HCT116 (cell line): ENCODE results near the gene MOB3B. TPM values are rescaled to one million over a fixed set of nuclear protein-coding genes. Genes with fewer than 3 reads are reported as not detected.

Source experiments
- ATAC-seq: fragments of 200-7000 bp; cut with Tn5 transposase; 2 replicates; pipeline ENCODE4 v1.9.1; 2020; ENCODE audit warnings: mild to moderate bottlenecking, moderate library complexity
- BruUV-seq: library from RNA; stranded (reverse); fragments of 400-500 nt; replicated peaks from 2 replicates; lab custom pipeline; 2021; lab: Mats Ljungman, UMichigan
- CTCF ChIA-PET: fragments of 300-600 bp; sonication (Branson Sonifier 250); formaldehyde crosslinking; loops from one replicate; lab custom pipeline; 2021; ENCODE audit warnings: antibody characterized with exemption; lab: Charles Lee
- POLR2A ChIA-PET: fragments of 300-600, 350-600 bp; sonication (Branson Sonifier 250); formaldehyde crosslinking; loops from one replicate; lab custom pipeline; 2021; ENCODE audit warnings: antibody characterized with exemption; lab: Charles Lee
- RAD21 ChIA-PET, 2 experiments: fragments of 300-600 bp; sonication (Branson Sonifier 250); formaldehyde crosslinking; loops; one replicate each; lab custom pipeline; 2023; ENCODE audit warnings: low total read pairs in 2 of 2; ENCODE audit not compliant: uncharacterized antibody in 2 of 2, unreplicated experiment in 2 of 2, low non-redundant PET in 1 of 2; lab: Charles Lee
- DNase-seq: peaks from one replicate; pipeline ENCODE4 v3.0.0-alpha.2; 2010; ENCODE audit warnings: low read depth, low spot score
- H2AFZ ChIP-seq: fragments of 200-600 bp; shearing (Covaris generic), sonication (generic); 2 replicates; pipeline ENCODE4 v1.6.1; 2017; ENCODE audit warnings: low read depth, mixed run types, mixed read lengths, antibody characterized with exemption, low read length; ENCODE audit not compliant: poor library complexity, severe bottlenecking
- H3K27ac ChIP-seq: 2 replicates; pipeline ENCODE4 v1.5.1; 2012; ENCODE audit warnings: low read depth, low read length
- H3K27me3 ChIP-seq: fragments of 200-600 bp; sonication (generic); 2 replicates; pipeline ENCODE4 v1.6.1; 2016; ENCODE audit warnings: mixed run types, low read length, mixed read lengths; ENCODE audit not compliant: insufficient read depth
- H3K36me3 ChIP-seq, 2 experiments: fragments of 200-500 bp in 1 of 2; fragments of 200-600 bp in 1 of 2; sonication (Bioruptor generic) in 1 of 2; sonication (generic) in 1 of 2; 2 replicates each; pipeline versions ENCODE4 v1.5.1 to v1.6.1; 2014 to 2016; ENCODE audit warnings: low read length in 2 of 2, inconsistent platforms in 1 of 2, mixed read lengths in 1 of 2, mixed run types in 1 of 2; ENCODE audit not compliant: insufficient read depth in 2 of 2, control insufficient read depth in 1 of 2
- H3K4me1 ChIP-seq, 2 experiments: fragments of 200-600 bp in 1 of 2; sonication (generic) in 1 of 2; 2 replicates each; pipeline versions ENCODE4 v1.5.1 to v1.6.1; 2012 to 2017; ENCODE audit warnings: low read length in 2 of 2, inconsistent platforms in 1 of 2, mild to moderate bottlenecking in 1 of 2, mixed read lengths in 1 of 2, mixed run types in 1 of 2, moderate library complexity in 1 of 2; ENCODE audit not compliant: insufficient read depth in 2 of 2, control insufficient read depth in 1 of 2
- H3K4me2 ChIP-seq: fragments of 200-600 bp; sonication (generic); 2 replicates; pipeline ENCODE4 v1.6.1; 2017; ENCODE audit warnings: mixed run types, low read length, mixed read lengths
- H3K4me3 ChIP-seq, 2 experiments: fragments of 200-600 bp in 1 of 2; sonication (generic) in 1 of 2; replicated peaks in 1 of 2; 2 replicates each; pipeline ENCODE4 v1.5.1; 2011 to 2016; ENCODE audit warnings: low read length in 2 of 2, control low read depth in 1 of 2, low read depth in 1 of 2, mild to moderate bottlenecking in 1 of 2, mixed read lengths in 1 of 2, mixed run types in 1 of 2
- H3K79me2 ChIP-seq: fragments of 200-600 bp; sonication (generic); 2 replicates; pipeline ENCODE4 v1.6.1; 2017; ENCODE audit warnings: mild to moderate bottlenecking, mixed run types, low read length, moderate library complexity, mixed read lengths; ENCODE audit not compliant: insufficient read depth
- H3K9ac ChIP-seq: fragments of 200-600 bp; sonication (generic); 2 replicates; pipeline ENCODE4 v1.6.1; 2016; ENCODE audit warnings: low read length, mixed read lengths
- H3K9me2 ChIP-seq: fragments of 200-600 bp; sonication (generic), shearing (Covaris generic); 2 replicates; pipeline ENCODE4 v1.6.1; 2017; ENCODE audit warnings: mixed run types, mild to moderate bottlenecking, moderate library complexity; ENCODE audit not compliant: insufficient read depth
- H3K9me3 ChIP-seq, 2 experiments: fragments of 200-500 bp in 1 of 2; fragments of 200-600 bp in 1 of 2; sonication (Bioruptor generic) in 1 of 2; sonication (generic) in 1 of 2; 2 replicates each; pipeline ENCODE4 v1.6.1; 2014 to 2017; ENCODE audit warnings: low read length in 2 of 2, mixed read lengths in 2 of 2, inconsistent platforms in 1 of 2, low read depth in 1 of 2, mild to moderate bottlenecking in 1 of 2, mixed run types in 1 of 2, moderate library complexity in 1 of 2; ENCODE audit not compliant: control insufficient read depth in 1 of 2, insufficient read depth in 1 of 2
- H4K20me1 ChIP-seq: fragments of 200-600 bp; sonication (generic), shearing (Covaris generic); 2 replicates; pipeline ENCODE4 v1.6.1; 2017; ENCODE audit warnings: mixed run types, mild to moderate bottlenecking, moderate library complexity; ENCODE audit not compliant: insufficient read depth
- CBX3 ChIP-seq: IDR thresholded peaks from 2 replicates; pipeline ENCODE4 v1.6.1; 2012; ENCODE audit warnings: low read depth
- CEBPB ChIP-seq: IDR thresholded peaks from 2 replicates; pipeline ENCODE4 v1.6.1; 2012; ENCODE audit warnings: low read depth
- CTCF ChIP-seq, 3 experiments: fragments of 200-600 bp in 1 of 3; sonication (generic) in 1 of 3; IDR thresholded peaks in 2 of 3; conservative IDR thresholded peaks in 1 of 3; 2 replicates each; pipeline ENCODE4 v1.5.1; 2012 to 2017; ENCODE audit warnings: low read depth in 2 of 3, low read length in 2 of 3, antibody characterized with exemption in 1 of 3, borderline replicate concordance in 1 of 3, control low read depth in 1 of 3, mild to moderate bottlenecking in 1 of 3, mixed read lengths in 1 of 3, mixed run types in 1 of 3, moderate library complexity in 1 of 3; ENCODE audit not compliant: insufficient read depth in 1 of 3
- ELF1 ChIP-seq: IDR thresholded peaks from 2 replicates; pipeline ENCODE4 v1.6.1; 2012; ENCODE audit warnings: low read depth, borderline replicate concordance
- EZH2 ChIP-seq: fragments of 200-600 bp; sonication (generic); IDR thresholded peaks from 2 replicates; pipeline ENCODE4 v1.6.1; 2017; ENCODE audit warnings: antibody characterized with exemption, mixed run types
- EZH2phosphoT487 ChIP-seq: fragments of 200-600 bp; IDR thresholded peaks from 2 replicates; pipeline ENCODE4 v1.6.1; 2018; ENCODE audit warnings: antibody characterized with exemption, borderline replicate concordance
- JUND ChIP-seq: IDR thresholded peaks from 2 replicates; pipeline ENCODE4 v1.6.1; 2012
- POLR2A ChIP-seq: IDR thresholded peaks from 2 replicates; pipeline ENCODE4 v1.7.0; 2011; ENCODE audit warnings: borderline replicate concordance; ENCODE audit not compliant: insufficient read depth, insufficient read length; ENCODE audit errors: extremely low read depth
- POLR2AphosphoS5 ChIP-seq: IDR thresholded peaks from 2 replicates; pipeline ENCODE4 v1.6.1; 2011; ENCODE audit warnings: mild to moderate bottlenecking, low read depth, low read length, moderate library complexity
- RAD21 ChIP-seq: IDR thresholded peaks from 2 replicates; pipeline ENCODE4 v1.6.1; 2012; ENCODE audit warnings: low read depth, mild to moderate bottlenecking
- SIN3A ChIP-seq: IDR thresholded peaks from 2 replicates; pipeline ENCODE4 v1.6.1; 2012; ENCODE audit warnings: low read depth
- SP1 ChIP-seq: IDR thresholded peaks from 2 replicates; pipeline ENCODE4 v1.6.1; 2012; ENCODE audit warnings: low read depth
- SRF ChIP-seq: IDR thresholded peaks from 2 replicates; pipeline ENCODE4 v1.6.1; 2012; ENCODE audit warnings: low read depth
- TCF7L2 ChIP-seq: IDR thresholded peaks from 2 replicates; pipeline ENCODE4 v1.7.0; 2011; ENCODE audit warnings: borderline replicate concordance, inconsistent platforms; ENCODE audit not compliant: insufficient read depth, insufficient read length; ENCODE audit errors: extremely low read depth
- YY1 ChIP-seq: IDR thresholded peaks from 2 replicates; pipeline ENCODE4 v1.6.1; 2011; ENCODE audit warnings: low read length, low read depth, moderate library complexity, mild to moderate bottlenecking; ENCODE audit not compliant: insufficient replicate concordance; ENCODE audit errors: extremely low read depth
- ZFX ChIP-seq: fragments of 450-650 bp; IDR thresholded peaks from 2 replicates; pipeline ENCODE4 v1.6.1; 2017
- ZNF274 ChIP-seq: fragments of 200-500 bp; sonication (Bioruptor generic); IDR thresholded peaks from 2 replicates; pipeline ENCODE4 v1.6.1; 2014; ENCODE audit warnings: mild to moderate bottlenecking, low read depth, low read length, inconsistent platforms
- intact Hi-C: fragments of 100-400 bp; cut with micrococcal nuclease; formaldehyde crosslinking; loops from 2 replicates; pipeline ENCODE4 v1.10.0; 2022
- total RNA-seq: library from RNA; stranded (reverse); gene quantifications from one replicate; pipeline ENCODE4 v1.2.1, GENCODE V29; 2021; ENCODE audit not compliant: unreplicated experiment
- TF ChIP-seq, protein P1 (sequence below): IDR thresholded peaks from 2 replicates; pipeline ENCODE4 v1.6.1; 2012; ENCODE audit warnings: low read depth

MOB3B gene
- total RNA-seq, 1 experiment from 2014 or later, result 1.2 TPM

GRCh38 chr9:27542508-27542907 lies 12.9 kb upstream of the MOB3B start:
- no peak overlapping the region for H3K4me3 ChIP-seq
- H3K9me2 ChIP-seq, result no peaks in the 10 kb centered on the region
- no peaks in the 10 kb centered on the region for H3K79me2 ChIP-seq
- H3K27ac ChIP-seq, result no peak overlapping the region
- intact Hi-C loops, result no loop called here
- POLR2A ChIA-PET, result no interaction called here
- H3K9ac ChIP-seq, result no peak overlapping the region
- ATAC-seq (no peak), DNase-seq (no peak)
- RAD21 ChIA-PET, result no interaction called here
- H2AFZ ChIP-seq, result no peak overlapping the region
- H3K36me3 ChIP-seq, result no peaks in the 10 kb centered on the region; a peak in 1 of 4 replicates
- no TSS peak for BruUV-seq
- H3K4me1 ChIP-seq, result no peaks in the 10 kb centered on the region
- no peak for TF ChIP-seq ZNF274
- TF ChIP-seq ZFX, result no peak
- TF ChIP-seq POLR2A, result no peak
- TF ChIP-seq CEBPB, result no peak
- TF ChIP-seq POLR2AphosphoS5, result no peak
- no peak for TF ChIP-seq TCF7L2
- TF ChIP-seq EZH2phosphoT487, result no peak
- TF ChIP-seq CTCF (IDR thresholded peaks at IDR 0.05 in 2 of 3, conservative IDR thresholded peaks at IDR 0.05 in 1 of 3; ENCODE audit: borderline replicate concordance in 1 of 3, insufficient read depth in 1 of 3, low read depth in 2 of 3, low read length in 2 of 3), result no peak
- TF ChIP-seq, protein P1, sequence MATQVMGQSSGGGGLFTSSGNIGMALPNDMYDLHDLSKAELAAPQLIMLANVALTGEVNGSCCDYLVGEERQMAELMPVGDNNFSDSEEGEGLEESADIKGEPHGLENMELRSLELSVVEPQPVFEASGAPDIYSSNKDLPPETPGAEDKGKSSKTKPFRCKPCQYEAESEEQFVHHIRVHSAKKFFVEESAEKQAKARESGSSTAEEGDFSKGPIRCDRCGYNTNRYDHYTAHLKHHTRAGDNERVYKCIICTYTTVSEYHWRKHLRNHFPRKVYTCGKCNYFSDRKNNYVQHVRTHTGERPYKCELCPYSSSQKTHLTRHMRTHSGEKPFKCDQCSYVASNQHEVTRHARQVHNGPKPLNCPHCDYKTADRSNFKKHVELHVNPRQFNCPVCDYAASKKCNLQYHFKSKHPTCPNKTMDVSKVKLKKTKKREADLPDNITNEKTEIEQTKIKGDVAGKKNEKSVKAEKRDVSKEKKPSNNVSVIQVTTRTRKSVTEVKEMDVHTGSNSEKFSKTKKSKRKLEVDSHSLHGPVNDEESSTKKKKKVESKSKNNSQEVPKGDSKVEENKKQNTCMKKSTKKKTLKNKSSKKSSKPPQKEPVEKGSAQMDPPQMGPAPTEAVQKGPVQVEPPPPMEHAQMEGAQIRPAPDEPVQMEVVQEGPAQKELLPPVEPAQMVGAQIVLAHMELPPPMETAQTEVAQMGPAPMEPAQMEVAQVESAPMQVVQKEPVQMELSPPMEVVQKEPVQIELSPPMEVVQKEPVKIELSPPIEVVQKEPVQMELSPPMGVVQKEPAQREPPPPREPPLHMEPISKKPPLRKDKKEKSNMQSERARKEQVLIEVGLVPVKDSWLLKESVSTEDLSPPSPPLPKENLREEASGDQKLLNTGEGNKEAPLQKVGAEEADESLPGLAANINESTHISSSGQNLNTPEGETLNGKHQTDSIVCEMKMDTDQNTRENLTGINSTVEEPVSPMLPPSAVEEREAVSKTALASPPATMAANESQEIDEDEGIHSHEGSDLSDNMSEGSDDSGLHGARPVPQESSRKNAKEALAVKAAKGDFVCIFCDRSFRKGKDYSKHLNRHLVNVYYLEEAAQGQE, result no peak
- no peak for TF ChIP-seq ELF1
- no peak for TF ChIP-seq CBX3
- TF ChIP-seq RAD21, result no peak
- no peak for TF ChIP-seq EZH2
- TF ChIP-seq SRF, result no peak
- no peak for TF ChIP-seq JUND
- TF ChIP-seq SIN3A, result no peak
- TF ChIP-seq SP1, result no peak
- no peak for TF ChIP-seq YY1
- H3K27me3 ChIP-seq, result no peaks in the 10 kb centered on the region
- CTCF ChIA-PET, result interaction anchor here (1.1 kb wide), 1 partner anchor 15 kb away, joined by 3 read pairs; no protein-coding TSS in a partner anchor
- H4K20me1 ChIP-seq, result no peaks in the 10 kb centered on the region
- no peak overlapping the region for H3K4me2 ChIP-seq
- H3K9me3 ChIP-seq, result no peaks in the 10 kb centered on the region
